Measurements from ENCODE around the gene AKR1C8.
"Not testable (repeated sequence)": the region's sequence is repeated elsewhere in the genome, so short reads cannot be mapped to it uniquely, and the experiment has no call there.

AKR1C8 gene

DNA sequence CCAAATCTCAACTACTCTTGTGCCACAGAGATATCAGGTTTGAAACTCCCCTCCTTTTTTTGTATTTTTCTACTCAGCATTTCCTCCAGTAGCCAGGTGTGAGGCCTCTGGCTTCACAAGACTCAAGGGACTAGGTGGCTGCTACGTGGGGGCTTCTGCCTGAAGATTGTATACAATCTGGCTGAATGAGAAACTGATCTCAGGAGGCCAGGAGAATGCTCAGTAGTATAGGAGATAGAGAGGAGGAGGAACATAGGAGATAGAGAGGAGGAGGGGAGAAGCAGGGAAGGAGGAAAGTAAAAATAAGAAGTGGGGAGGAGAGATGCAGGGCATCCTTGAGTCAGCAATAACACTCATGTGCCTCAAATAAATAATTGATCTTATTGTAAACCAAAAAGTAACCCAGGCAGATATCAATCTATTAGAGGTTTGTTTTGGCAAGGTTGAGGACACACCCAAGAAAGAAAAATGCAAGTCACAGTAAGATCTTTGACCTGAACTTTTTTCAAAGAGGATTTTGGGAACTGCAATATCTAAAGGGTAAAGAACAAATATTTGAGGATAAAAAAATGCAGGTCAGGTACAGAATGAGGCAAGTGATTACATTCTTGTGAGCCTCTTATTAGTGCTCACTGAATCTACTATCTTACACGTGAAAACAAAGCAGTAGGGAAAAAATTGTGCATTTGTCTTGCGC, 36.8 kb downstream of the AKR1C8 start:
- ATAC-seq: no peak
- H3K4me3 Mint-ChIP-seq: no peak overlapping the region

DNA sequence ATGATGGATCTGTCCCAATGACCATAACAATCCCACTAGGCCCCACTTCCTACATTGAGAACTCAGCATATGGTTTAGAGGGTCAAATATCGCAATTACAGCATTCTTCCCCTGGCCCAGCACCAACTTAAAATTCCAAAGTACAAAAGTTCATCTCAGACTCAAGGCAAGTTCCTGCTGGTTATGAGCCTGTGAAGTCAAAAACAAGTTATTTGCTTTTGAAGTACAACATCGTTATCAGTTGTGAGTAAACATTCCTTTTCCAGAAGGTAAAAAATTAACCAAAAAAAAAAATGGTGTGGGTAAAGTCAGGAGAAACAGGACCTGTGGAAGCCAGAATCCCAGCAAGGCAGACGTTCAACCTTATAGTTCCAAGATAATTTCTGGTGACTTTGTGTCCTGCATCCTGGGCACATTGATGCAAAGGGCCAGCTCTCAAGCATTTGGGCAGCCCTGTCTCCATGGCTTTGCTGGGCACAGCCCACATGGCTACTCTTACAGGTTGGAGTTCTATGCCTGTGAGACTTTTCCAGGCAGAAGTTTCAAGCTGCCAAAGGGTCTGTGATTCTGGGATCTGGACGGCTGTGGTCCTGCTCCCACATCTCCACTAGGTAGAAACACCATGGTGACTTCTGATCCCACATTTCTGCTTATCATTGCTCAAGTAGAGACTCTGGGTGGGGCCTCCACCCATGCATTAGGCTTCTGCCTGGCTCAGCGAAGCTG, 37.5 kb downstream of the AKR1C8 start:
- Mint-ChIP-seq H3K36me3 (ENCODE audit: low read depth) (no peaks in the 10 kb centered on the region), H3K9me3 (peaks cover 6% of the 10 kb centered on the region)

More for the DNA sequence above, 36.8 kb downstream of the AKR1C8 start:
- peaks cover 6% of the 10 kb centered on the region for H3K9me3 Mint-ChIP-seq
- H3K4me1 Mint-ChIP-seq: no peaks in the 10 kb centered on the region
- H3K27me3 Mint-ChIP-seq: no peaks in the 10 kb centered on the region
- no peak overlapping the region for H3K27ac Mint-ChIP-seq
- H3K36me3 Mint-ChIP-seq (ENCODE audit: low read depth): no peaks in the 10 kb centered on the region
- DNase-seq: no peak

GRCh38 chr10:5146920-5147254, 38.1 kb downstream of the AKR1C8 start:
- no peak for DNase-seq
- peaks cover 6% of the 10 kb centered on the region for H3K9me3 Mint-ChIP-seq
- H3K27ac Mint-ChIP-seq: no peak overlapping the region
- H3K4me1 Mint-ChIP-seq: no peaks in the 10 kb centered on the region
- H3K36me3 Mint-ChIP-seq (ENCODE audit: low read depth): no peaks in the 10 kb centered on the region
- no peak overlapping the region for H3K4me3 Mint-ChIP-seq
- no peaks in the 10 kb centered on the region for H3K27me3 Mint-ChIP-seq
- ATAC-seq: no peak

More for the DNA sequence above, 37.5 kb downstream of the AKR1C8 start:
- DNase-seq (no peak), ATAC-seq (no peak)
- no peak overlapping the region for H3K27ac Mint-ChIP-seq
- no peaks in the 10 kb centered on the region for H3K4me1 Mint-ChIP-seq
- no peak overlapping the region for H3K4me3 Mint-ChIP-seq
- H3K27me3 Mint-ChIP-seq: no peaks in the 10 kb centered on the region

DNA sequence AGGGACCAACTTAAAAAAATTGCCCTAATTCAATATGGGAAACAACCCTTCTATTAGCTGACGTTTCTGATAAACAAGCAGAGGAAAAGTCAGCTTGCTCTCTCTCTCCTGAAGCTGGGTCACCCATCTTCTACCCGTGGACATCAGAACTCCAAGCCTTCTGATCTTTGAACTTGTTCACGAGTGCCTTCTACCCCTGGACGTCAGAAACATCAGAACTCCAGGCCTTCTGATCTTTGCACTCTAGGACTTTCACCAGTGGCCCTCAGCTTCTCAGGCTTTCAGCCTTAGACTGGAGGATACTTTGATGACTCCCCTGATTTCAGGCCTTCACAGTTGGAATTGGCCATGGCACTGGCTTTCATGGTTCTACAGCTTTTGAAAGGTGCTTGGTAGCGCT, 41.8 kb downstream of the AKR1C8 start:
- DNase-seq (no peak), ATAC-seq (no peak)
- Mint-ChIP-seq H3K9me3 (peaks cover 5% of the 10 kb centered on the region), H3K27ac (no peak overlapping the region), H3K36me3 (ENCODE audit: low read depth) (no peaks in the 10 kb centered on the region), H3K4me1 (no peaks in the 10 kb centered on the region), H3K4me3 (no peak overlapping the region), H3K27me3 (no peaks in the 10 kb centered on the region)

DNA sequence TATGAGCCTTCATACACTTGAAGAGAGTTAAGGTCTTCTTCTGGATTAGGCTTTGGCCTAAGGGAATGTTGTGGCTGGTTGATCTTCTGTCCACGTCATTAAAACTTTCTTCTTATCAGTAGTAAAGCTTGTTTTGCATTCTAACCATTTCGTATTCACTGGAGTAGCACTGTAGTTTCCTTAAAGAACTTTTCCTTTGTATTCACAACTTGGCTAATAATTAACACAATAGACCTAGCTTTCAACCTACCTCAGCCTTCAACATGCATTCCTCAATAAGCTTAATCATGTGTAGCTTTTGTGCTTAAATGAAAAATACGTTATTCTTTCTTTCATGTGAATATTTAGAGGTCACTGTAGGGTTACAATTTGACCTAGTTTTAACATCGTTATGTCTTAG, 42.8 kb downstream of the AKR1C8 start:
- ATAC-seq: no peak
- no peaks in the 10 kb centered on the region for H3K4me1 Mint-ChIP-seq

DNA sequence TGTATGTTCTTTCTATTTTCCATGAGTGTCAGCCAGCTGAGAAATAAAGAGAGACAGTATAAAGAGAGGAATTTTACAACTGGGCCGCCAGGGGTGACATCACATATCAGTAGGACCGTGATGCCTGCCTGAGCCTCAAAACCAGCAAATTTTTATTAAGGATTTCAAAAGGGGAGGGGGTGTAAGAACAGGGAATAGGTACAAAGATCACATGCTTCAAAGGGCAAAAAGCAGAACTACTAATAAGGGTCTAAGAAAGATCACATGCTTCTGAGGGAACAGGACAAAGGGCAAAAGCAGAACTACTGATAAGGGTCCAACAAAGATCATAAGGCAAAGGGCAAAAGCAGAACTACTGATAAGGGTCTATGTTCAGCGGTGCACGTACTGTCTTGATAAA, 47.3 kb downstream of the AKR1C8 start:
- not testable (repeated sequence) for H3K4me3 Mint-ChIP-seq, H3K27me3 Mint-ChIP-seq

More for the DNA sequence above, 42.8 kb downstream of the AKR1C8 start:
- Mint-ChIP-seq H3K27ac (no peak overlapping the region), H3K4me3 (no peak overlapping the region), H3K27me3 (no peaks in the 10 kb centered on the region), H3K9me3 (peaks cover 12% of the 10 kb centered on the region), H3K36me3 (ENCODE audit: low read depth) (no peaks in the 10 kb centered on the region)
- no peak for DNase-seq

GRCh38 chr10:5136468-5137087, 48.4 kb downstream of the AKR1C8 start:
- H3K9me3 Mint-ChIP-seq: peaks cover 29% of the 10 kb centered on the region
- ATAC-seq (no peak), DNase-seq (no peak)
- H3K4me3 Mint-ChIP-seq: no peak overlapping the region
- no peak overlapping the region for H3K27ac Mint-ChIP-seq
- H3K36me3 Mint-ChIP-seq (ENCODE audit: low read depth): no peaks in the 10 kb centered on the region
- no peaks in the 10 kb centered on the region for H3K27me3 Mint-ChIP-seq
- H3K4me1 Mint-ChIP-seq: no peaks in the 10 kb centered on the region

More for the DNA sequence above, 47.3 kb downstream of the AKR1C8 start:
- H3K4me1 Mint-ChIP-seq; H3K36me3 Mint-ChIP-seq (ENCODE audit: low read depth); ATAC-seq; DNase-seq; H3K27ac Mint-ChIP-seq: not testable (repeated sequence)
- peaks cover 29% of the 10 kb centered on the region for H3K9me3 Mint-ChIP-seq

- no peak for ATAC-seq
- Mint-ChIP-seq H3K27ac (no peak overlapping the region), H3K4me3 (no peak overlapping the region), H3K36me3 (ENCODE audit: low read depth) (no peaks in the 10 kb centered on the region), H3K4me1 (no peaks in the 10 kb centered on the region), H3K9me3 (peaks cover 29% of the 10 kb centered on the region), H3K27me3 (no peaks in the 10 kb centered on the region)
- no peak for DNase-seq
These were observed 49.4 kb downstream of the AKR1C8 start for GRCh38 chr10:5135581-5135980.

DNA sequence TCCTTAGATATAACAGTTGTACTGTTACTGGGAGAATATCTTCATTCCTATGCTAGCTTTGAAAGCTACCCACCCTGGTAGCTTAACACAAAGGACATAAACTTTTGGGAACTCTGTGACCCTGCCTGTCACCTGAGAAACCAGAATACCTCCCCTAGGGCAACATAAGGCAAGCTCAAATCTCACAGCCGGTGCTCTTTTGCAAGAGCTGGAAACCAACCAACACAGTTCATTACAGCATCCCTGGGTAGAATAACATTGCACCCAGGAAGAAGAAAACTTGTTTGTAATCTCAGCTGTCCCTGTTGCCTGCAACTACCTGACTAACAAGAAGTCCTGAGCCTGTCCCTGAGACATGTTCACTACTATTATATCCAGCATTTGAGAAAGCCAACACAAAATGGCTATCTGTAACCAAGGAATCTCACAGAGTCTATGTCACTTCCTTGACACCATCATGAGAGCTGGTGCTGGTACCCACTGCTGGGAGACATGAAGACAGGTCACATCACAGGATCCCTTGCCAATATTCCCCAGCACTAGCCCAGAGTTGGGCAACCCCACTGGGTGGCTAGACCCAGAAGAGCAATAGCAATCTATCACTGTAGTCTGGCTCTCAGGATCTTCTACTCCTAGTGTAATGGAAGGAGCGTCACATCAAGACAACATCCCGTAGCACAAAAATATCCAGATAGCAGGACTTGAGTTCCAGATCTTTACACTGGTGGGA, 59.5 kb downstream of the AKR1C8 start:
- no peaks in the 10 kb centered on the region for H3K4me1 Mint-ChIP-seq
- H3K36me3 Mint-ChIP-seq (ENCODE audit: low read depth): no peaks in the 10 kb centered on the region
- ATAC-seq (no peak), DNase-seq (no peak)
- peaks cover 2% of the 10 kb centered on the region for H3K27me3 Mint-ChIP-seq
- H3K27ac Mint-ChIP-seq: no peak overlapping the region
- peaks cover 16% of the 10 kb centered on the region for H3K9me3 Mint-ChIP-seq
- no peak overlapping the region for H3K4me3 Mint-ChIP-seq

DNA sequence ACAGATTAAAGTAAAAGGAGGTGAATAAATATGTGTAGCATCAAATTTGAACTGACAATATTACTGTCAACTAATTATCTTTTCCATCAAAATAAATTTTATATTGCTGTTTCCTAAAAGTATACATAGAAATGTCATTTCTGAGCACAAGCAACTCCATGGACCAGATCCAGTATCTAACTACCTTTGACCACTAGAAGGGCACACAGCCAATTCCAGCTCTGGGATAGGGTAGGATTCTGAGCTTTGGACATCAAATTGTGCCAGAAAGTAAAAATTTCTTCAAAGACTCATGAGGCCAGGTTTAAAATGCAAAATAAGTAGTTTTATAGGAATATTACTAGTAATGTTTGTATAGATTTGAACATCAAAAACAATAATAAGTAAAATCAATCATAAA, 61.1 kb downstream of the AKR1C8 start:
- H3K9me3 Mint-ChIP-seq: peaks cover 19% of the 10 kb centered on the region
- H3K36me3 Mint-ChIP-seq (ENCODE audit: low read depth): no peaks in the 10 kb centered on the region
- H3K4me1 Mint-ChIP-seq: no peaks in the 10 kb centered on the region
- no peak overlapping the region for H3K27ac Mint-ChIP-seq
- no peak overlapping the region for H3K4me3 Mint-ChIP-seq
- ATAC-seq (no peak), DNase-seq (no peak)
- H3K27me3 Mint-ChIP-seq: peaks cover 2% of the 10 kb centered on the region

DNA sequence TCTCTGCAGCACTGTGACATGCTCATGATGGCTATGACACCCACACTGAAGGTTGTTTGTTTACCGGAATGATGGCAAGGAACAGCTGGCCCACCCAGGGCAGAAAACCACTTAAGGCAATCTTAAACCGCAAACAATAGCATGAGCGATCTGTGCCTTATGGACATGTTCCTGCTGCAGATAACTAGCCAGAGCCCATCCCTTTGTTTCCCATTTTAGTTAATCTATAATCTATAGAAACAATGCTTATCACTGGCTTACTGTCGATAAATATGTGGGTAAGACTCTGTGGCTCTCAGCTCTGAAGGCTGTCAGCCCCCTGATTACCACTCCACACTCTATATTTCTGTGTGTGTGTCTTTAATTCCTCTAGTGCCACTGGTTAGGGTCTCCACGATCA, 65.0 kb downstream of the AKR1C8 start:
- not testable (repeated sequence) for H3K27me3 Mint-ChIP-seq; H3K27ac Mint-ChIP-seq; H3K4me3 Mint-ChIP-seq; DNase-seq; ATAC-seq; H3K9me3 Mint-ChIP-seq; H3K36me3 Mint-ChIP-seq (ENCODE audit: low read depth); H3K4me1 Mint-ChIP-seq

DNA sequence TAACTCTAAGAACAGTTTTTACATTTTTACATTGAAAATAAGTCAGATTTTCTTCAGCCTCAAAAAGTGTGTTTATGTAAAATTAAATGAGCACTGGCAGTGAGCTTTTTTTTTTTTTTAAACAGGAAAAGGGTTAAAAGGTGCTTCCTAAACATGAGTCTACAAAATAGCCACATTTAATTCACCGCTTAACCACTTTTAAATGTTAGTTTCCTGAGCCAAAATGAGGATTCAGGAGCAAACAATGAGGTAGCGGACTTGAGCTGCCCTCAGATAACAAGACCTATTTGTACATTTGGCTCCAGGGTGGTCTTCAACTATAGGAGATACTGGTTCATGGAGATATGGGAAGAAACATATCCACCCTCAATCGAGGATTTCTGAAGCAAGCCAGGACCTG, 67.9 kb downstream of the AKR1C8 start:
- Mint-ChIP-seq H3K27me3 (peaks cover 3% of the 10 kb centered on the region), H3K27ac (no peak overlapping the region), H3K9me3 (peaks cover 8% of the 10 kb centered on the region), H3K36me3 (ENCODE audit: low read depth) (no peaks in the 10 kb centered on the region), H3K4me3 (no peak overlapping the region), H3K4me1 (no peaks in the 10 kb centered on the region)
- ATAC-seq (no peak), DNase-seq (no peak)

GRCh38 chr10:5116621-5117020, 68.3 kb downstream of the AKR1C8 start:
- Mint-ChIP-seq H3K27ac (no peak overlapping the region), H3K4me3 (no peak overlapping the region), H3K27me3 (peaks cover 3% of the 10 kb centered on the region), H3K4me1 (no peaks in the 10 kb centered on the region), H3K9me3 (peaks cover 8% of the 10 kb centered on the region), H3K36me3 (ENCODE audit: low read depth) (no peaks in the 10 kb centered on the region)
- DNase-seq (no peak), ATAC-seq (no peak)

- not testable (repeated sequence) for H3K27me3 Mint-ChIP-seq; H3K27ac Mint-ChIP-seq; H3K36me3 Mint-ChIP-seq (ENCODE audit: low read depth)
These were observed 75.1 kb downstream of the AKR1C8 start for GRCh38 chr10:5109861-5110260.

More at GRCh38 chr10:5109861-5110260, 75.1 kb downstream of the AKR1C8 start:
- ATAC-seq, H3K4me1 Mint-ChIP-seq, H3K4me3 Mint-ChIP-seq, DNase-seq, H3K9me3 Mint-ChIP-seq: not testable (repeated sequence)

All from activated naive CD8-positive, alpha-beta T cell treated with anti-CD3 and anti-CD28 coated beads, Interleukin-2, amount 50 U/mL, for 24 hours (primary cell).